GM19239 (cell line): Measurements from ENCODE around the gene MYOM3.
"Not testable (repeated sequence)": the region's sequence is repeated elsewhere in the genome, so short reads cannot be mapped to it uniquely, and the experiment has no call there.

ENCODE experiments used
- DNase-seq: peaks from one replicate; pipeline ENCODE4 v3.0.0; 2011; ENCODE audit warnings: low spot score; ENCODE audit not compliant: insufficient read length
- FAIRE-seq: peaks from 2 replicates; lab custom pipeline; 2011; peaks lifted over from hg19 to GRCh38; lab: Jason Lieb, UNC

MYOM3 gene

GRCh38 chr1:24012878-24013277, 99.1 kb downstream of the MYOM3 start:
- DNase-seq, FAIRE-seq: not testable (repeated sequence)

- DNase-seq (no peak), FAIRE-seq (no peak)
These were observed 101.3 kb downstream of the MYOM3 start for GRCh38 chr1:24010650-24011049.

GRCh38 chr1:24009406-24009805, 102.5 kb downstream of the MYOM3 start:
- DNase-seq (no peak), FAIRE-seq (no peak)

GRCh38 chr1:24008574-24009184, 103.3 kb downstream of the MYOM3 start:
- FAIRE-seq, DNase-seq: not testable (repeated sequence)

- FAIRE-seq (no peak), DNase-seq (no peak)
These were observed 104.9 kb downstream of the MYOM3 start for GRCh38 chr1:24007079-24007478.
